ENCODE results near the gene FBXL4. TPM values are rescaled to one million over a fixed set of nuclear protein-coding genes. Genes with fewer than 3 reads are reported as not detected.

The FBXL4 gene
- total and polyA plus RNA-seq, 12 donors, result 4.1 to 34.5 (median 23.7) TPM

DNA sequence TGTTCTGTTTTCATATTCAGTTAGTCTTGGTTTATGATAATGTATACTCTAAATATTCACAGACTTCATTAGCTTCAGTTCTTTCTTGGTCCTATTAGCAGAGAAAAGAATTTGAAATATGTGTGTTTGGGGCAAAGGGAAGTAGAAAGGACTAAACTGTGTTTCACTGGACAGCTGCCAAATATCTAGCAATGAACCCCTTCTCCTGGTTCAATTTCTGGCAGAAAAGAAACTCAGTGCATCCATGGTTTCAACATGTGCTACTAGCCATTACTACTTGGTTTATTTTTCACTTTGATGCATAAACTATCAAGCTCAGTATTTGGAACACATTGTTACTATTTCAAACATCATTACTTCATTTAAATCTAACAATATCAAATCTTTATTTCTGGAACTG, 43.6 kb downstream of the FBXL4 start:
- no peak for TF ChIP-seq POLR2A (IDR thresholded peaks at IDR 0.05)
- TF ChIP-seq, protein P1, sequence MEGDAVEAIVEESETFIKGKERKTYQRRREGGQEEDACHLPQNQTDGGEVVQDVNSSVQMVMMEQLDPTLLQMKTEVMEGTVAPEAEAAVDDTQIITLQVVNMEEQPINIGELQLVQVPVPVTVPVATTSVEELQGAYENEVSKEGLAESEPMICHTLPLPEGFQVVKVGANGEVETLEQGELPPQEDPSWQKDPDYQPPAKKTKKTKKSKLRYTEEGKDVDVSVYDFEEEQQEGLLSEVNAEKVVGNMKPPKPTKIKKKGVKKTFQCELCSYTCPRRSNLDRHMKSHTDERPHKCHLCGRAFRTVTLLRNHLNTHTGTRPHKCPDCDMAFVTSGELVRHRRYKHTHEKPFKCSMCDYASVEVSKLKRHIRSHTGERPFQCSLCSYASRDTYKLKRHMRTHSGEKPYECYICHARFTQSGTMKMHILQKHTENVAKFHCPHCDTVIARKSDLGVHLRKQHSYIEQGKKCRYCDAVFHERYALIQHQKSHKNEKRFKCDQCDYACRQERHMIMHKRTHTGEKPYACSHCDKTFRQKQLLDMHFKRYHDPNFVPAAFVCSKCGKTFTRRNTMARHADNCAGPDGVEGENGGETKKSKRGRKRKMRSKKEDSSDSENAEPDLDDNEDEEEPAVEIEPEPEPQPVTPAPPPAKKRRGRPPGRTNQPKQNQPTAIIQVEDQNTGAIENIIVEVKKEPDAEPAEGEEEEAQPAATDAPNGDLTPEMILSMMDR (IDR thresholded peaks at IDR 0.05), result no peak
- intact Hi-C loops (cut with DNase I), result no loop called here
- no peak overlapping the region for H3K27ac ChIP-seq
- H3K4me3 ChIP-seq, result no peak overlapping the region
- DNase-seq, result no peak
- no peaks in the 10 kb centered on the region for H3K9me3 ChIP-seq (replicated peaks in 1 of 3)
- H3K4me1 ChIP-seq (replicated peaks in 1 of 2), result no peaks in the 10 kb centered on the region
- no peaks in the 10 kb centered on the region for H3K27me3 ChIP-seq
- peaks cover 0 to 5% of the 10 kb centered on the region in 2 donors for H3K36me3 ChIP-seq (replicated peaks in 1 of 2)

- Histone ChIP-seq H3K27ac (no peak overlapping the region), H3K4me3 (no peak overlapping the region), H3K36me3 (replicated peaks in 1 of 2) (peaks cover 0 to 5% of the 10 kb centered on the region in 2 donors), H3K27me3 (no peaks in the 10 kb centered on the region), H3K4me1 (replicated peaks in 1 of 2) (no peaks in the 10 kb centered on the region), H3K9me3 (replicated peaks in 1 of 3) (no peaks in the 10 kb centered on the region)
- WGBS, 4 donors, result 84 to 95% (median 92%) methylated on average over 2 of the region's 2 CpGs
- TF ChIP-seq, protein P1 (IDR thresholded peaks at IDR 0.05), result no peak
- TF ChIP-seq POLR2A (IDR thresholded peaks at IDR 0.05), result no peak
- intact Hi-C loops (cut with DNase I), result no loop called here
- DNase-seq, result no peak
These were observed 47.0 kb downstream of the FBXL4 start for GRCh38 chr6:98900706-98901105.

- no peak for TF ChIP-seq POLR2A (IDR thresholded peaks at IDR 0.05)
- TF ChIP-seq, protein P1 (IDR thresholded peaks at IDR 0.05), result no peak
- no peaks in the 10 kb centered on the region for H3K36me3 ChIP-seq (replicated peaks in 1 of 2)
- intact Hi-C loops (cut with DNase I), result no loop called here
- H3K9me3 ChIP-seq (replicated peaks in 1 of 3), result no peaks in the 10 kb centered on the region
- H3K4me3 ChIP-seq, result no peak overlapping the region
- DNase-seq, result no peak
- no peak overlapping the region for H3K27ac ChIP-seq
- H3K4me1 ChIP-seq (replicated peaks in 1 of 2), result no peaks in the 10 kb centered on the region
- WGBS, 4 donors, result 61 to 86% (median 69%) methylated on average over 1 of the region's 1 CpG
- no peaks in the 10 kb centered on the region for H3K27me3 ChIP-seq
These were observed 52.9 kb downstream of the FBXL4 start for GRCh38 chr6:98894810-98895209.

DNA sequence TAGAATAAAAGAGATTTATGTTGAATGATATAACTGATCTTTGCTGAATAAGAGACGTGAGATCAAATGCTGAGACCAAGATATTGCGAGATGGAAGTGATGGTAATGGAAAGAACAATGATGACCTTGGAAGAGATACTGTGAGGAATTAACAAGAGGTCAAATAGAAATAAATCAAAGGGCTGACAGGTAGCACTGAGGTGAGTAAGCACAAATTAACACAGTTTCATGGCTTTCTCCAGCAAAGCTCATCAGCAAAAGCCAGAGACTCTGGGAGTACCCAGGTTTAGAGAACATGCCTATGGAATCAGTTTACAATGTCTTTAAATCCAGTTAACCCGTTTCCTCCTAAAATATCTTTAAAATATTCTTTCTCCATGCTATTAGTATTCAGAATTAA, 60.1 kb downstream of the FBXL4 start:
- H3K4me3 ChIP-seq, result no peak overlapping the region
- H3K9me3 ChIP-seq (replicated peaks in 1 of 3), result no peaks in the 10 kb centered on the region
- H3K27ac ChIP-seq, result no peak overlapping the region
- H3K36me3 ChIP-seq (replicated peaks in 1 of 2), result no peaks in the 10 kb centered on the region
- no peak for DNase-seq
- TF ChIP-seq, protein P1 (IDR thresholded peaks at IDR 0.05), result no peak
- TF ChIP-seq POLR2A (IDR thresholded peaks at IDR 0.05), result no peak
- 71 to 86% (median 83%) methylated on average over 3 of the region's 3 CpGs for WGBS, 4 donors
- H3K4me1 ChIP-seq (replicated peaks in 1 of 2), result no peaks in the 10 kb centered on the region
- no peaks in the 10 kb centered on the region for H3K27me3 ChIP-seq
- intact Hi-C loops (cut with DNase I), result no loop called here
